DOHH2 (cell line): ENCODE measurements around the gene TTC32.
"Not testable (repeated sequence)": the region's sequence is repeated elsewhere in the genome, so short reads cannot be mapped to it uniquely, and the experiment has no call there.

Source experiments
- H3F3A ChIP-seq: fragments of 200-600 bp; sonication (generic), shearing (Covaris generic); 2 replicates; pipeline ENCODE4 v1.6.0; 2016; ENCODE audit warnings: antibody characterized with exemption, mild to moderate bottlenecking; ENCODE audit not compliant: control insufficient read depth, insufficient read depth
- H3K27ac ChIP-seq: fragments of 200-600 bp; sonication (generic); 2 replicates; pipeline ENCODE4 v1.5.1; 2014; ENCODE audit warnings: low read depth, mild to moderate bottlenecking, low read length, moderate library complexity
- H3K27me3 ChIP-seq: fragments of 200-600 bp; sonication (generic); 2 replicates; pipeline ENCODE4 v1.6.1; 2014; ENCODE audit warnings: mild to moderate bottlenecking, low read length, mixed read lengths; ENCODE audit not compliant: control insufficient read depth
- H3K36me3 ChIP-seq: fragments of 200-600 bp; sonication (generic); 2 replicates; pipeline ENCODE4 v1.6.1; 2014; ENCODE audit warnings: mild to moderate bottlenecking, low read length, moderate library complexity, mixed read lengths; ENCODE audit not compliant: control insufficient read depth
- H3K4me1 ChIP-seq: fragments of 200-600 bp; sonication (generic); 2 replicates; pipeline ENCODE4 v1.6.1; 2014; ENCODE audit warnings: mild to moderate bottlenecking, low read length, mixed read lengths; ENCODE audit not compliant: control insufficient read depth
- H3K4me2 ChIP-seq: fragments of 200-600 bp; sonication (generic); 2 replicates; pipeline ENCODE4 v1.6.0; 2014; ENCODE audit warnings: mild to moderate bottlenecking, low read length, moderate library complexity
- H3K4me3 ChIP-seq: fragments of 200-600 bp; sonication (generic); 2 replicates; pipeline ENCODE4 v1.5.1; 2014; ENCODE audit warnings: mild to moderate bottlenecking, low read length, mixed read lengths
- H3K79me2 ChIP-seq: fragments of 200-600 bp; sonication (generic); 2 replicates; pipeline ENCODE4 v1.6.1; 2014; ENCODE audit warnings: mild to moderate bottlenecking, low read length, mixed read lengths; ENCODE audit not compliant: control insufficient read depth
- H3K9me2 ChIP-seq: fragments of 200-600 bp; sonication (generic); replicated peaks from 2 replicates; pipeline ENCODE4 v1.6.1; 2014; ENCODE audit warnings: mild to moderate bottlenecking, low read length, mixed read lengths; ENCODE audit not compliant: control insufficient read depth
- H3K9me3 ChIP-seq: fragments of 200-600 bp; sonication (generic); 2 replicates; pipeline ENCODE4 v1.6.1; 2014; ENCODE audit warnings: antibody characterized with exemption, low read length, mixed read lengths; ENCODE audit not compliant: control insufficient read depth, insufficient read depth
- H4K20me1 ChIP-seq: fragments of 200-600 bp; sonication (generic); 2 replicates; pipeline ENCODE4 v1.6.0; 2014; ENCODE audit warnings: low read depth, mild to moderate bottlenecking, antibody characterized with exemption, low read length, moderate library complexity; ENCODE audit not compliant: control insufficient read depth, insufficient read depth
- CTCF ChIP-seq: fragments of 200-600 bp; sonication (generic); IDR thresholded peaks from one replicate; pipeline ENCODE4 v1.5.1; 2014; ENCODE audit warnings: antibody characterized with exemption, mild to moderate bottlenecking, low read depth, low read length; ENCODE audit not compliant: poor library complexity, severe bottlenecking
- EZH2phosphoT487 ChIP-seq: fragments of 200-600 bp; sonication (generic); IDR thresholded peaks from 2 replicates; pipeline ENCODE4 v1.6.1; 2017; ENCODE audit warnings: borderline replicate concordance, mild to moderate bottlenecking, antibody characterized with exemption, low read length, moderate library complexity, mixed read lengths

TTC32 gene

GRCh38 chr2:19895535-19895934, 6.2 kb downstream of the TTC32 start:
- Histone ChIP-seq H4K20me1 (peaks cover 12% of the 10 kb centered on the region), H3K4me3 (no peak overlapping the region), H3K27me3 (no peaks in the 10 kb centered on the region), H3K4me1 (peaks cover 35% of the 10 kb centered on the region), H3K9me2 (no peaks in the 10 kb centered on the region), H3F3A (peaks cover 3% of the 10 kb centered on the region), H3K36me3 (peaks cover 35% of the 10 kb centered on the region), H3K79me2 (peaks cover 63% of the 10 kb centered on the region), H3K9me3 (no peaks in the 10 kb centered on the region), H3K27ac (no peak overlapping the region), H3K4me2 (no peak overlapping the region)
- no peak for TF ChIP-seq EZH2phosphoT487
- TF ChIP-seq CTCF = no peak

GRCh38 chr2:19894134-19894792, 7.5 kb downstream of the TTC32 start:
- Histone ChIP-seq H3K27ac (no peak overlapping the region), H3K4me3 (no peak overlapping the region), H3F3A (peaks cover 3% of the 10 kb centered on the region), H3K4me2 (no peak overlapping the region), H3K27me3 (no peaks in the 10 kb centered on the region), H3K36me3 (peaks cover 32% of the 10 kb centered on the region), H3K9me2 (no peaks in the 10 kb centered on the region), H3K4me1 (peaks cover 26% of the 10 kb centered on the region), H3K9me3 (no peaks in the 10 kb centered on the region), H3K79me2 (peaks cover 53% of the 10 kb centered on the region), H4K20me1 (peaks cover 12% of the 10 kb centered on the region)
- no peak for TF ChIP-seq EZH2phosphoT487
- no peak for TF ChIP-seq CTCF

GRCh38 chr2:19893520-19894133, 8.2 kb downstream of the TTC32 start:
- Histone ChIP-seq H3K36me3 (peaks cover 27% of the 10 kb centered on the region), H3K79me2 (peaks cover 47% of the 10 kb centered on the region), H3K9me3 (no peaks in the 10 kb centered on the region), H3F3A (peaks cover 3% of the 10 kb centered on the region), H3K9me2 (no peaks in the 10 kb centered on the region), H4K20me1 (peaks cover 8% of the 10 kb centered on the region), H3K27ac (no peak overlapping the region), H3K4me1 (peaks cover 24% of the 10 kb centered on the region), H3K27me3 (no peaks in the 10 kb centered on the region), H3K4me2 (no peak overlapping the region), H3K4me3 (no peak overlapping the region)
- TF ChIP-seq EZH2phosphoT487 = no peak

- H3K4me3 ChIP-seq, H3K27ac ChIP-seq, H3F3A ChIP-seq, H4K20me1 ChIP-seq, H3K9me3 ChIP-seq, H3K27me3 ChIP-seq, H3K9me2 ChIP-seq, H3K4me2 ChIP-seq: not testable (repeated sequence)
- peaks cover 30% of the 10 kb centered on the region for H3K79me2 ChIP-seq
- peaks cover 14% of the 10 kb centered on the region; the same call in 1 of the 2 replicates for H3K36me3 ChIP-seq
- H3K4me1 ChIP-seq = peaks cover 12% of the 10 kb centered on the region
These were observed 9.8 kb downstream of the TTC32 start for GRCh38 chr2:19891971-19892370.
